ENCODE measurements around the gene MEGF6.

- TF ChIP-seq, protein P1, sequence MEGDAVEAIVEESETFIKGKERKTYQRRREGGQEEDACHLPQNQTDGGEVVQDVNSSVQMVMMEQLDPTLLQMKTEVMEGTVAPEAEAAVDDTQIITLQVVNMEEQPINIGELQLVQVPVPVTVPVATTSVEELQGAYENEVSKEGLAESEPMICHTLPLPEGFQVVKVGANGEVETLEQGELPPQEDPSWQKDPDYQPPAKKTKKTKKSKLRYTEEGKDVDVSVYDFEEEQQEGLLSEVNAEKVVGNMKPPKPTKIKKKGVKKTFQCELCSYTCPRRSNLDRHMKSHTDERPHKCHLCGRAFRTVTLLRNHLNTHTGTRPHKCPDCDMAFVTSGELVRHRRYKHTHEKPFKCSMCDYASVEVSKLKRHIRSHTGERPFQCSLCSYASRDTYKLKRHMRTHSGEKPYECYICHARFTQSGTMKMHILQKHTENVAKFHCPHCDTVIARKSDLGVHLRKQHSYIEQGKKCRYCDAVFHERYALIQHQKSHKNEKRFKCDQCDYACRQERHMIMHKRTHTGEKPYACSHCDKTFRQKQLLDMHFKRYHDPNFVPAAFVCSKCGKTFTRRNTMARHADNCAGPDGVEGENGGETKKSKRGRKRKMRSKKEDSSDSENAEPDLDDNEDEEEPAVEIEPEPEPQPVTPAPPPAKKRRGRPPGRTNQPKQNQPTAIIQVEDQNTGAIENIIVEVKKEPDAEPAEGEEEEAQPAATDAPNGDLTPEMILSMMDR (IDR thresholded peaks at IDR 0.05): no peak
- TF ChIP-seq EZH2 (IDR thresholded peaks at IDR 0.05; ENCODE audit: borderline replicate concordance, insufficient read depth, low read depth, low read length, poor library complexity, severe bottlenecking): no peak
Observed at GRCh38 chr1:3466366-3467075, 144.8 kb downstream of the MEGF6 start.
